Measurements from ENCODE around the gene DENR.

Gene DENR

DNA sequence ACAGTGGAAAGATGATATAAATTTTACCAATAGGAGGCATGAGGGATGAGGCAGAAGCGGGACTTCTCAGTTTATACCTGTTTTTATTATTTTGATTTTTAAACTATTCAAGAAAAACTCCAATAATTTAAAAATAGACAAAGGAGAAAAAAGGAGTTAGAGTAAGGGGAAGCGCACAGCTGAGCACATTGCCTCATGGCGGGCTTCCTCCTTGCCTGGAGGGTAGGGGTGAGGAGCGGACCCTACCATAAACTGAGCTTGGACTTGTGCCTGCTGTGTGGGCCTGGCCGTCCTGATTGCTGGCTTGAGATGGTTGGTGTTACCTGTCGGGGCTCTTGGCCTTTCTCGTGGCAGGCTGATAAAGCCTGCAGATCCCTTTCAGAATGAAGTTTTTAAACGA lies 67.5 kb downstream of the DENR start:
- no peak for DNase-seq (ENCODE audit: low read depth in 2 of 2)
